Measurements from ENCODE around the gene NF1. TPM values are rescaled to one million over a fixed set of nuclear protein-coding genes. Genes with fewer than 3 reads are reported as not detected.
A peak's percentile ranks its signal among the peaks of the same experiment; 100 is the strongest.

NF1 gene
- total RNA-seq, 1 experiment from 2014 or later: 35.4 TPM

DNA sequence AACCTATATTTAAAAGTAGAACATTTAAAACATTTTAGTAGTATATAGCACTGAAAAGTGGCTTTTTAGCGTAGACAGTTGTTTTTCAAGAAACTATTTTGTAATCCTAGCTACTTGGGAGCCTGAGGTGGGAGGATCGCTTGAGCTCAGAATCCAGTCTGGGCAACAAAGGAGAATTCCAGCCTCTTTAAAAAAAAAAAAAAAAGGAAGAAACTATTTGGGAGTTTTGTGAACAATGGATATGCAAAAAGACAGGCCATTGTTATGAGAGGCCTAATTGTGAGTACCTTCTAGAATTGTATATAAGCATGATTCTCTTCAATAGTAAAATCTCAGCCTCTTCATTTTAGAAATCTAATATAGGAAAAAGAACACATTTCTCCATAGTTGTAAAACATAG lies 184.6 kb downstream of the NF1 start:
- Mint-ChIP-seq H3K27ac (no peak overlapping the region), H3K27me3 (ENCODE audit: low read depth) (no peaks in the 10 kb centered on the region), H3K4me3 (no peak overlapping the region), H3K4me1 (peaks cover 8% of the 10 kb centered on the region), H3K9me3 (peaks cover 7% of the 10 kb centered on the region), H3K36me3 (peaks cover 20% of the 10 kb centered on the region)
- POLR2A ChIA-PET: interaction anchor here (0.7 kb wide), 2 partner anchors 150 to 211 kb away, joined by 3 to 4 read pairs; no protein-coding TSS in a partner anchor
- DNase-seq (ENCODE audit: low spot score) (no peak), ATAC-seq (peak; percentile 47)
- TF ChIP-seq ETV6 (CRISPR knock-in tag; IDR thresholded peaks at IDR 0.05) (no peak), ATF1 (CRISPR knock-in tag; IDR thresholded peaks at IDR 0.05) (no peak), GTF2I (CRISPR knock-in tag; conservative IDR thresholded peaks at IDR 0.05) (no peak), MAX (CRISPR knock-in tag; IDR thresholded peaks at IDR 0.05) (no peak), PRRX2 (CRISPR knock-in tag; IDR thresholded peaks at IDR 0.05) (no peak), PRDM15 (CRISPR knock-in tag; IDR thresholded peaks at IDR 0.05) (no peak), ERG (CRISPR knock-in tag; IDR thresholded peaks at IDR 0.05) (no peak), NR1H2 (CRISPR knock-in tag; IDR thresholded peaks at IDR 0.05) (no peak), TEAD1 (CRISPR knock-in tag; IDR thresholded peaks at IDR 0.05) (no peak), SP1 (CRISPR knock-in tag; conservative IDR thresholded peaks at IDR 0.05) (no peak), SMAD4 (CRISPR knock-in tag; IDR thresholded peaks at IDR 0.05) (no peak), AR (CRISPR knock-in tag; IDR thresholded peaks at IDR 0.05) (no peak), EMX1 (CRISPR knock-in tag; IDR thresholded peaks at IDR 0.05) (no peak), HMGXB4 (CRISPR knock-in tag; IDR thresholded peaks at IDR 0.05) (no peak)
- TF ChIP-seq, protein P1, sequence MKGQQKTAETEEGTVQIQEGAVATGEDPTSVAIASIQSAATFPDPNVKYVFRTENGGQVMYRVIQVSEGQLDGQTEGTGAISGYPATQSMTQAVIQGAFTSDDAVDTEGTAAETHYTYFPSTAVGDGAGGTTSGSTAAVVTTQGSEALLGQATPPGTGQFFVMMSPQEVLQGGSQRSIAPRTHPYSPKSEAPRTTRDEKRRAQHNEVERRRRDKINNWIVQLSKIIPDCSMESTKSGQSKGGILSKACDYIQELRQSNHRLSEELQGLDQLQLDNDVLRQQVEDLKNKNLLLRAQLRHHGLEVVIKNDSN (CRISPR knock-in tag; IDR thresholded peaks at IDR 0.05): no peak
- TF ChIP-seq, protein P2, sequence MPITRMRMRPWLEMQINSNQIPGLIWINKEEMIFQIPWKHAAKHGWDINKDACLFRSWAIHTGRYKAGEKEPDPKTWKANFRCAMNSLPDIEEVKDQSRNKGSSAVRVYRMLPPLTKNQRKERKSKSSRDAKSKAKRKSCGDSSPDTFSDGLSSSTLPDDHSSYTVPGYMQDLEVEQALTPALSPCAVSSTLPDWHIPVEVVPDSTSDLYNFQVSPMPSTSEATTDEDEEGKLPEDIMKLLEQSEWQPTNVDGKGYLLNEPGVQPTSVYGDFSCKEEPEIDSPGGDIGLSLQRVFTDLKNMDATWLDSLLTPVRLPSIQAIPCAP (CRISPR knock-in tag; IDR thresholded peaks at IDR 0.05): no peak
- TF ChIP-seq, protein P3, sequence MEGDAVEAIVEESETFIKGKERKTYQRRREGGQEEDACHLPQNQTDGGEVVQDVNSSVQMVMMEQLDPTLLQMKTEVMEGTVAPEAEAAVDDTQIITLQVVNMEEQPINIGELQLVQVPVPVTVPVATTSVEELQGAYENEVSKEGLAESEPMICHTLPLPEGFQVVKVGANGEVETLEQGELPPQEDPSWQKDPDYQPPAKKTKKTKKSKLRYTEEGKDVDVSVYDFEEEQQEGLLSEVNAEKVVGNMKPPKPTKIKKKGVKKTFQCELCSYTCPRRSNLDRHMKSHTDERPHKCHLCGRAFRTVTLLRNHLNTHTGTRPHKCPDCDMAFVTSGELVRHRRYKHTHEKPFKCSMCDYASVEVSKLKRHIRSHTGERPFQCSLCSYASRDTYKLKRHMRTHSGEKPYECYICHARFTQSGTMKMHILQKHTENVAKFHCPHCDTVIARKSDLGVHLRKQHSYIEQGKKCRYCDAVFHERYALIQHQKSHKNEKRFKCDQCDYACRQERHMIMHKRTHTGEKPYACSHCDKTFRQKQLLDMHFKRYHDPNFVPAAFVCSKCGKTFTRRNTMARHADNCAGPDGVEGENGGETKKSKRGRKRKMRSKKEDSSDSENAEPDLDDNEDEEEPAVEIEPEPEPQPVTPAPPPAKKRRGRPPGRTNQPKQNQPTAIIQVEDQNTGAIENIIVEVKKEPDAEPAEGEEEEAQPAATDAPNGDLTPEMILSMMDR (IDR thresholded peaks at IDR 0.05): no peak
- CTCF ChIA-PET: interaction anchor here (0.8 kb wide), 1 partner anchor 63 kb away, joined by 3 read pairs; no protein-coding TSS in a partner anchor
